ENCODE results near the gene LUZP2.
A peak's percentile ranks its signal among the peaks of the same experiment; 100 is the strongest.

The LUZP2 gene

DNA sequence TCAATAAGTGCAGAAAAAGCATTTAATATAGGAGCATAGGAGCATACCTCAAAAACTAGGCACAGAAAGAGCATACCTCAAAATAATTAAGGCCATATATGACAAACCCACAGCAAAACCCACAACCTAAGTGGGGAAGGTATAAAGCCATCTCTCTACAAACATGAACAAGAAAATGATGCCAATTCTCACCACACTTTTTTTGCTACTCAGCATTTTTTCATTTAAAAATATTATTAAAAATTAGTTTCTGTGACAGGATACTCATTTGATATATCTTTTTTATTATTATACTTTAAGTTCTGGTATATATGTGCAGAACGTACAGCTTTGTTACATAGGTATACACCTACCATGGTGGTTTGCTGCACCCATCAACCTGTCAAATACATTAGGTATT is 352.0 kb downstream of the LUZP2 start:
- Histone ChIP-seq H3K4me1 (no peaks in the 10 kb centered on the region), H3K4me3 (no peak overlapping the region), H3K9ac (no peak overlapping the region), H4K20me1 (no peaks in the 10 kb centered on the region), H3K27me3 (no peaks in the 10 kb centered on the region), H3K36me3 (no peaks in the 10 kb centered on the region), H3K27ac (no peak overlapping the region), H3K4me2 (no peak overlapping the region), H3K9me3 (replicated peaks in 1 of 11) (peaks cover 4 to 32% (median 14%) of the 10 kb centered on the region in 11 experiments; a peak in 21 of 22 replicates)
- TF ChIP-seq Cebpa-rat (IDR thresholded peaks at IDR 0.05) = no peak

DNA sequence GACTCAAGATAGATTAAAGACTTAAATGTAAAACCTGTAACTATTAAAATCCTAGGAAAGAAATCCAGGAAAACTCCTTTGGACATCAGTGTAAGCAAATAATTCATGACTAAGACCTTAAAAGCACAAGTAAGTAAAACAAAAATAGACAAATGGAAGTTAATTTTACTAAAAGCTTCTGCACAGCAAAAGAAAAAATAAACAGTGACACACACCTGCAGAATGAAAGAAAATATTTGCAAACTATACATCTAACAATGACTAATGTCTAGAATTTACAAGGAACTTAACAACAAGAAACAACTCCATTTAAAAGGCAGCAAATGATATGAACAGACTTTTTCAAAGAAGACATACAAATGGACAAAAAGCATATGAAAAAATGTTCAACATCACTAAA is 359.1 kb downstream of the LUZP2 start:
- peaks cover 18 to 38% (median 29%) of the 10 kb centered on the region in 11 experiments for H3K9me3 ChIP-seq (replicated peaks in 1 of 11)
- no peak overlapping the region for H3K4me2 ChIP-seq
- H3K9ac ChIP-seq = no peak overlapping the region
- no peaks in the 10 kb centered on the region for H3K27me3 ChIP-seq
- no peaks in the 10 kb centered on the region for H3K36me3 ChIP-seq
- H3K4me3 ChIP-seq = no peak overlapping the region
- H4K20me1 ChIP-seq = no peaks in the 10 kb centered on the region
- H3K27ac ChIP-seq = no peak overlapping the region
- peaks cover 0 to 34% (median 23%) of the 10 kb centered on the region in 10 experiments; a peak in 18 of 20 replicates for H3K4me1 ChIP-seq
- no peak for TF ChIP-seq Cebpa-rat (IDR thresholded peaks at IDR 0.05)

DNA sequence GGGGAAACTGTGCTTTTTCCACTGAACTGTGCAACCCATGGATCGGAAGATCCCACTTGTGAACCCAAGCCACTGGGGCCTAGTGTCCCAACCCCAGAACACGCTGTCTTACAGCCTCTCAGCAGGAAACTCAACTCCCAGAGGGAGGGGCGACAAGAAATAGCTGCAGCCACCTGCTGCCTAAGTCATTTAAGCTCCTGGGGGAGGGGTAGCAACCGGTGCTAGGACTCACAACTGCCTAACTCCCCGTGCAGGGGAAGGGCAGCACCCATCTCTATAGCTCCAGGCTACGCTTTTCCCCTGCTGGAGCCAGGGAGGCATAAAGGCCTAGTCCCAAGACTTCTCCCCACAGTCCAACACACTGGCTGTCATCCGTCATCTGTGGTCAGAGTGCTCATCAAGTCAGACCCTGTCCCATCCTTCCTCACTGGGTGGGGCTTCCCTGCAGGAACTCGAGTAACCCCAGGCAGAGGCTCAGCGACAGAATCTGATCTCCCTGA is 363.0 kb downstream of the LUZP2 start:
- H3K4me1 ChIP-seq = peaks cover 0 to 34% (median 23%) of the 10 kb centered on the region in 10 experiments; a peak in 18 of 20 replicates
- peak overlapping the region in 4 of 11 experiments; percentile 0 to 63 (median 47); a peak in 5 of 22 replicates for H3K27ac ChIP-seq
- peak overlapping the region in 1 of 10 experiments; percentile 13; a peak in 1 of 20 replicates for H3K4me3 ChIP-seq
- H3K36me3 ChIP-seq = peaks cover 0 to 7% (median 0%) of the 10 kb centered on the region in 11 experiments; a peak in 1 of 22 replicates
- H3K27me3 ChIP-seq = no peaks in the 10 kb centered on the region
- TF ChIP-seq Cebpa-rat (IDR thresholded peaks at IDR 0.05) = no peak
- peaks cover 19 to 36% (median 29%) of the 10 kb centered on the region in 11 experiments for H3K9me3 ChIP-seq (replicated peaks in 1 of 11)
- H3K4me2 ChIP-seq = peak overlapping the region; percentile 7 to 85 (median 76); a peak in 20 of 22 replicates
- H4K20me1 ChIP-seq = no peaks in the 10 kb centered on the region
- 0 out of 22 replicates have a peak overlapping the region, but pooled peaks of 1 of the 11 experiments have one; percentile 37 for H3K9ac ChIP-seq

DNA sequence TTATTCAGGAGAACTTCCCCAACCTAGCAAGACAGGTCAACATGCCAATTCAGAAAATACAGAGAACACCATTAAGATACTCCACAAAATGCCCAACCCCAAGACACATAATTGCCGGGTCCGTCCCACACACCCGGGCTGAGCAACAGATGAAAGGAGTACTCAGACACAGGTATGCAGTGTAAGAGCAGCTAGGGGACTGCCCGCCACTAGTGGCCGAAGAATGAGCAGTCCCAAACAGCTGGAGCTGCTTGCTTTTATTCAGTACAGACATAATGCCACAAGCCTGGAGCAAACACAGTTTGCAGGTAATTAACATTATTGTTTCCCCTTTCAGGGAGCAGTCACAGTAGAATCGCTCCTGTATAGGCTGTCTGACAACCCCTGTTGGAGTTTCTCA is 364.6 kb downstream of the LUZP2 start:
- Histone ChIP-seq H3K4me3 (no peak overlapping the region), H3K27me3 (no peaks in the 10 kb centered on the region), H3K4me1 (peaks cover 0 to 34% (median 23%) of the 10 kb centered on the region in 10 experiments; a peak in 18 of 20 replicates), H3K27ac (no peak overlapping the region), H4K20me1 (no peaks in the 10 kb centered on the region), H3K36me3 (peaks cover 0 to 7% (median 0%) of the 10 kb centered on the region in 11 experiments; a peak in 1 of 22 replicates), H3K9me3 (replicated peaks in 1 of 11) (peaks cover 17 to 34% (median 25%) of the 10 kb centered on the region in 11 experiments), H3K4me2 (no peak overlapping the region), H3K9ac (no peak overlapping the region)
- TF ChIP-seq Cebpa-rat (IDR thresholded peaks at IDR 0.05) = no peak

DNA sequence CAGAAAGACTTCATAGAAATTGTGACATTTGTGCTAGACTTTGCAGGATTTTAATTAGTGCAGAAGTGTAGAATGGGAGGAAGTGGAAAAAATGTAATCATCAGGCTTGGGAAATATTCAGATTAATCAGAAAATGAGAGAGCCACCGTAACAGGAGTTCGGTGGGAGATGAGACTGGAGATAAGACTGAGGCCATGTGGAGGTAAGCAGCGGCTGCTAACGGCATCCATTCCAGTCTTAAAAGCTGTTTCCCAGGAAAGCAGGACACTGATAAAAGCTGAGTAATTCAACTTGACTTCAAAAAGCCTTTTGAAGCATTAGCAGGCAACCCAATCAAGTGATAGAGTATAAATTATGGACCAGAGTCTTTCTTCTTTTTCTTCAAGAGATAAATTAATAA is 369.9 kb downstream of the LUZP2 start:
- no peak for TF ChIP-seq Cebpa-rat (IDR thresholded peaks at IDR 0.05)
- Histone ChIP-seq H3K4me2 (no peak overlapping the region), H3K36me3 (peaks cover 0 to 4% (median 0%) of the 10 kb centered on the region in 11 experiments; a peak in 1 of 22 replicates), H3K27me3 (no peaks in the 10 kb centered on the region), H4K20me1 (no peaks in the 10 kb centered on the region), H3K9me3 (replicated peaks in 1 of 11) (peaks cover 7 to 18% (median 12%) of the 10 kb centered on the region in 11 experiments), H3K4me1 (no peaks in the 10 kb centered on the region), H3K4me3 (no peak overlapping the region), H3K27ac (no peak overlapping the region), H3K9ac (no peak overlapping the region)

DNA sequence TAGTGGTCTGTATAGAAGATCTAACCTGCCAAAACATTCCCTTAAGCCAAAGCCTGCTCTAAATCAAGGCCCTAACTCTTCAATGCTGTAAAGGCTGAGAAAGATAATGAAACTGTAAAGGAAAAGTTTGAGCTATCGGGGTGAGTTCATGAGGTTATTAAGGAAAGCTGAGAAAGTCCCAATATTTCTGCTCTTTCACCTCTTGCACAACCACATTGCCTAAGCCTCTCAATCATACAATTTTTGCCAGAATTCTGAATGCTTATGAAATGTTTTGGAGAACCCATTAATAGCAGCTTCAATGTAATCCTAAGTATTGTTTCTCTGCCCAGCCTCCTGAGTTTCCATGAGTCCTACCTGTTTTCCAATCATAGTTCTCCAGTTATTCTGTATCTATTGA is 373.2 kb downstream of the LUZP2 start:
- no peaks in the 10 kb centered on the region for H3K36me3 ChIP-seq
- H4K20me1 ChIP-seq = no peaks in the 10 kb centered on the region; a peak in 1 of 22 replicates
- H3K9ac ChIP-seq = no peak overlapping the region
- TF ChIP-seq Cebpa-rat (IDR thresholded peaks at IDR 0.05) = no peak
- no peaks in the 10 kb centered on the region for H3K4me1 ChIP-seq
- H3K9me3 ChIP-seq (replicated peaks in 1 of 11) = no peaks in the 10 kb centered on the region
- H3K4me2 ChIP-seq = no peak overlapping the region
- no peaks in the 10 kb centered on the region for H3K27me3 ChIP-seq
- H3K4me3 ChIP-seq = no peak overlapping the region
- H3K27ac ChIP-seq = no peak overlapping the region

DNA sequence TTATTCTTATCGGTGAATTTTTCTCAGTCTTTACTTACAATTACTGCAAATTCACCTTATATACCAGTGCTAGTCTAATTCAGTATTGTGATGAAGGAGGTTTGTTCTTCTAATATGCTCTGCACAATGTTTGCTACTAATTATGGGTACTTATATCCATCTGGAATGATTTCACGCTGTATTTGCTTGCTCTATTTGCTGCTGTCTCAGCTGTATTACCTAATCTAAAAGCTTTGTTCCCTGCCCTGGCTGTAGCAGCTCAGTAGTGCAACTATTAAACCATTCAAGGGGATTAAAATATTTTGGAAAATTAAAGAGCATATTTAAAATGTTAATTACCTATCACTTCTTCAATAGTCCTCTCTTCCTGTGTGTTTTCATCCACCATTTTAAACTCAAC is 375.3 kb downstream of the LUZP2 start:
- Histone ChIP-seq H3K27ac (no peak overlapping the region), H3K4me1 (no peaks in the 10 kb centered on the region), H3K4me2 (no peak overlapping the region), H3K4me3 (no peak overlapping the region), H3K36me3 (no peaks in the 10 kb centered on the region), H4K20me1 (no peaks in the 10 kb centered on the region; a peak in 1 of 22 replicates), H3K9me3 (replicated peaks in 1 of 11) (no peaks in the 10 kb centered on the region), H3K9ac (no peak overlapping the region), H3K27me3 (no peaks in the 10 kb centered on the region)
- TF ChIP-seq Cebpa-rat (IDR thresholded peaks at IDR 0.05) = no peak

DNA sequence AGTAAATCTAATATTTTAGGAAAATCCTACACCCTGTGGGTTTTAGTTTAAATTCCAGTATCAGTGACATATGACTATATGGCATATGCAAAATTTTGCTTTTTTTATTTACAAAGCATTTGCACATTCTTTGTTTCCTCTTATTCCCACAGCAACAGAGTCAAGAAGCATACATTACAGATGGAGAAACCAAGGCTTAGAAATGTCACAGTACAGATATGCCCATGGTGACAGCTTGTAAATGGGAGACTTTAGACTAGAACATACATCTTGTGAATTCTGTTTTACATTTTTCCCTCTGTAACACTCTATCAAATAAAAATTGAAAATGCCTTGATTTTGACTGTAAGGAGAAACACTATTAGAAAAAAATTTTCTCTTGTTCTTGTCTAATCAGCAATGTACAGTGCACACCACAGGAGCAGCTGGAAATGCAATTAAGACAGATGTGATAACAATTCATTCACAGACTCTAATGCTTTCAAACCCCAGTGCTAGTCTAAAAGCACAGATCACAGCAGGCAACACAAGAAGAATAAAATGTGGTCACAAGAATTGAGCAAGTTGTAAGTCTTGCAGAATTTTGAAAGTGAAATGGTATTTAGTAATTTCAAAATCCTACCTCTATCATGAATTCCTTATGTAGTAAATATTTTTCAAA is 375.9 kb downstream of the LUZP2 start:
- Histone ChIP-seq H3K4me2 (no peak overlapping the region), H3K4me1 (no peaks in the 10 kb centered on the region), H3K27ac (no peak overlapping the region), H3K36me3 (no peaks in the 10 kb centered on the region), H3K9me3 (replicated peaks in 1 of 11) (no peaks in the 10 kb centered on the region), H3K27me3 (no peaks in the 10 kb centered on the region), H4K20me1 (no peaks in the 10 kb centered on the region; a peak in 1 of 22 replicates), H3K4me3 (no peak overlapping the region), H3K9ac (no peak overlapping the region)
- no peak for TF ChIP-seq Cebpa-rat (IDR thresholded peaks at IDR 0.05)

DNA sequence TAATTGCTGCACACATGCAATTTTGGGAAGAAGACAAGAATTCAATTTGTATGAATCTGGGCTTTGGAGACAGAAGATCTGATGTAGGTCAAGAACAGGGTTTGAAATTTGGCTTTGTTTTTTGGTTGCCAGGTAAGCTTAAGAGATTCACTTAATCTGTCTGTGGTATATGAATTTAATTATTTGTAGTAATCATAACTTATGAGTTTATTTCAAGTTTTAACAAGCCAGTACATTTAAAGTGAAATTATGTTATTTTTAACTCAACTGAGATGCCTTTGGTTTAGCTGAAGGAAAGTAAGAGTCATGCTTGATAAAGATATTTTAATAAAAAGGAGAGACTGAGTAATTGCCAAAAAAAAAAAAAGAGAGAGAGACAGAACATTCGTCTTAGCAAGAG is 384.1 kb downstream of the LUZP2 start:
- Histone ChIP-seq H3K9me3 (replicated peaks in 1 of 11) (no peaks in the 10 kb centered on the region), H3K9ac (no peak overlapping the region), H3K4me2 (no peak overlapping the region), H3K36me3 (no peaks in the 10 kb centered on the region), H3K4me3 (no peak overlapping the region), H4K20me1 (no peaks in the 10 kb centered on the region), H3K27me3 (no peaks in the 10 kb centered on the region), H3K4me1 (no peaks in the 10 kb centered on the region), H3K27ac (no peak overlapping the region)
- TF ChIP-seq Cebpa-rat (IDR thresholded peaks at IDR 0.05) = no peak

Data from BLaER1 treated with 17β-estradiol and CSF1 and Interleukin-3, amounts not matched to agents 10 nM and 100 nM (cell line).